HCT116 (cell line): ENCODE results near the gene PIP4K2B. TPM values are rescaled to one million over a fixed set of nuclear protein-coding genes. Genes with fewer than 3 reads are reported as not detected.

ENCODE experiments used
- ATAC-seq: fragments of 200-7000 bp; cut with Tn5 transposase; 2 replicates; pipeline ENCODE4 v1.9.1; 2020; ENCODE audit warnings: mild to moderate bottlenecking, moderate library complexity
- BruUV-seq: library from RNA; stranded (reverse); fragments of 400-500 nt; replicated peaks from 2 replicates; lab custom pipeline; 2021; lab: Mats Ljungman, UMichigan
- CTCF ChIA-PET: fragments of 300-600 bp; sonication (Branson Sonifier 250); formaldehyde crosslinking; loops from one replicate; lab custom pipeline; 2021; ENCODE audit warnings: antibody characterized with exemption; lab: Charles Lee
- POLR2A ChIA-PET: fragments of 300-600, 350-600 bp; sonication (Branson Sonifier 250); formaldehyde crosslinking; loops from one replicate; lab custom pipeline; 2021; ENCODE audit warnings: antibody characterized with exemption; lab: Charles Lee
- RAD21 ChIA-PET, 2 experiments: fragments of 300-600 bp; sonication (Branson Sonifier 250); formaldehyde crosslinking; loops; one replicate each; lab custom pipeline; 2023; ENCODE audit warnings: low total read pairs in 2 of 2; ENCODE audit not compliant: uncharacterized antibody in 2 of 2, unreplicated experiment in 2 of 2, low non-redundant PET in 1 of 2; lab: Charles Lee
- DNase-seq: peaks from one replicate; pipeline ENCODE4 v3.0.0-alpha.2; 2010; ENCODE audit warnings: low read depth, low spot score
- H2AFZ ChIP-seq: fragments of 200-600 bp; shearing (Covaris generic), sonication (generic); 2 replicates; pipeline ENCODE4 v1.6.1; 2017; ENCODE audit warnings: low read depth, mixed run types, mixed read lengths, antibody characterized with exemption, low read length; ENCODE audit not compliant: poor library complexity, severe bottlenecking
- H3K27ac ChIP-seq: 2 replicates; pipeline ENCODE4 v1.5.1; 2012; ENCODE audit warnings: low read depth, low read length
- H3K27me3 ChIP-seq: fragments of 200-600 bp; sonication (generic); 2 replicates; pipeline ENCODE4 v1.6.1; 2016; ENCODE audit warnings: mixed run types, low read length, mixed read lengths; ENCODE audit not compliant: insufficient read depth
- H3K36me3 ChIP-seq, 2 experiments: fragments of 200-500 bp in 1 of 2; fragments of 200-600 bp in 1 of 2; sonication (Bioruptor generic) in 1 of 2; sonication (generic) in 1 of 2; 2 replicates each; pipeline versions ENCODE4 v1.5.1 to v1.6.1; 2014 to 2016; ENCODE audit warnings: low read length in 2 of 2, inconsistent platforms in 1 of 2, mixed read lengths in 1 of 2, mixed run types in 1 of 2; ENCODE audit not compliant: insufficient read depth in 2 of 2, control insufficient read depth in 1 of 2
- H3K4me1 ChIP-seq, 2 experiments: fragments of 200-600 bp in 1 of 2; sonication (generic) in 1 of 2; 2 replicates each; pipeline versions ENCODE4 v1.5.1 to v1.6.1; 2012 to 2017; ENCODE audit warnings: low read length in 2 of 2, inconsistent platforms in 1 of 2, mild to moderate bottlenecking in 1 of 2, mixed read lengths in 1 of 2, mixed run types in 1 of 2, moderate library complexity in 1 of 2; ENCODE audit not compliant: insufficient read depth in 2 of 2, control insufficient read depth in 1 of 2
- H3K4me2 ChIP-seq: fragments of 200-600 bp; sonication (generic); 2 replicates; pipeline ENCODE4 v1.6.1; 2017; ENCODE audit warnings: mixed run types, low read length, mixed read lengths
- H3K4me3 ChIP-seq, 2 experiments: fragments of 200-600 bp in 1 of 2; sonication (generic) in 1 of 2; replicated peaks in 1 of 2; 2 replicates each; pipeline ENCODE4 v1.5.1; 2011 to 2016; ENCODE audit warnings: low read length in 2 of 2, control low read depth in 1 of 2, low read depth in 1 of 2, mild to moderate bottlenecking in 1 of 2, mixed read lengths in 1 of 2, mixed run types in 1 of 2
- H3K79me2 ChIP-seq: fragments of 200-600 bp; sonication (generic); 2 replicates; pipeline ENCODE4 v1.6.1; 2017; ENCODE audit warnings: mild to moderate bottlenecking, mixed run types, low read length, moderate library complexity, mixed read lengths; ENCODE audit not compliant: insufficient read depth
- H3K9ac ChIP-seq: fragments of 200-600 bp; sonication (generic); 2 replicates; pipeline ENCODE4 v1.6.1; 2016; ENCODE audit warnings: low read length, mixed read lengths
- H3K9me2 ChIP-seq: fragments of 200-600 bp; sonication (generic), shearing (Covaris generic); 2 replicates; pipeline ENCODE4 v1.6.1; 2017; ENCODE audit warnings: mixed run types, mild to moderate bottlenecking, moderate library complexity; ENCODE audit not compliant: insufficient read depth
- H3K9me3 ChIP-seq, 2 experiments: fragments of 200-500 bp in 1 of 2; fragments of 200-600 bp in 1 of 2; sonication (Bioruptor generic) in 1 of 2; sonication (generic) in 1 of 2; 2 replicates each; pipeline ENCODE4 v1.6.1; 2014 to 2017; ENCODE audit warnings: low read length in 2 of 2, mixed read lengths in 2 of 2, inconsistent platforms in 1 of 2, low read depth in 1 of 2, mild to moderate bottlenecking in 1 of 2, mixed run types in 1 of 2, moderate library complexity in 1 of 2; ENCODE audit not compliant: control insufficient read depth in 1 of 2, insufficient read depth in 1 of 2
- H4K20me1 ChIP-seq: fragments of 200-600 bp; sonication (generic), shearing (Covaris generic); 2 replicates; pipeline ENCODE4 v1.6.1; 2017; ENCODE audit warnings: mixed run types, mild to moderate bottlenecking, moderate library complexity; ENCODE audit not compliant: insufficient read depth
- CBX3 ChIP-seq: IDR thresholded peaks from 2 replicates; pipeline ENCODE4 v1.6.1; 2012; ENCODE audit warnings: low read depth
- CEBPB ChIP-seq: IDR thresholded peaks from 2 replicates; pipeline ENCODE4 v1.6.1; 2012; ENCODE audit warnings: low read depth
- ELF1 ChIP-seq: IDR thresholded peaks from 2 replicates; pipeline ENCODE4 v1.6.1; 2012; ENCODE audit warnings: low read depth, borderline replicate concordance
- EZH2 ChIP-seq: fragments of 200-600 bp; sonication (generic); IDR thresholded peaks from 2 replicates; pipeline ENCODE4 v1.6.1; 2017; ENCODE audit warnings: antibody characterized with exemption, mixed run types
- EZH2phosphoT487 ChIP-seq: fragments of 200-600 bp; IDR thresholded peaks from 2 replicates; pipeline ENCODE4 v1.6.1; 2018; ENCODE audit warnings: antibody characterized with exemption, borderline replicate concordance
- POLR2A ChIP-seq: IDR thresholded peaks from 2 replicates; pipeline ENCODE4 v1.7.0; 2011; ENCODE audit warnings: borderline replicate concordance; ENCODE audit not compliant: insufficient read depth, insufficient read length; ENCODE audit errors: extremely low read depth
- RAD21 ChIP-seq: IDR thresholded peaks from 2 replicates; pipeline ENCODE4 v1.6.1; 2012; ENCODE audit warnings: low read depth, mild to moderate bottlenecking
- SIN3A ChIP-seq: IDR thresholded peaks from 2 replicates; pipeline ENCODE4 v1.6.1; 2012; ENCODE audit warnings: low read depth
- SP1 ChIP-seq: IDR thresholded peaks from 2 replicates; pipeline ENCODE4 v1.6.1; 2012; ENCODE audit warnings: low read depth
- SRF ChIP-seq: IDR thresholded peaks from 2 replicates; pipeline ENCODE4 v1.6.1; 2012; ENCODE audit warnings: low read depth
- ZNF274 ChIP-seq: fragments of 200-500 bp; sonication (Bioruptor generic); IDR thresholded peaks from 2 replicates; pipeline ENCODE4 v1.6.1; 2014; ENCODE audit warnings: mild to moderate bottlenecking, low read depth, low read length, inconsistent platforms
- intact Hi-C: fragments of 100-400 bp; cut with micrococcal nuclease; formaldehyde crosslinking; loops from 2 replicates; pipeline ENCODE4 v1.10.0; 2022
- total RNA-seq: library from RNA; stranded (reverse); gene quantifications from one replicate; pipeline ENCODE4 v1.2.1, GENCODE V29; 2021; ENCODE audit not compliant: unreplicated experiment
- TF ChIP-seq, protein P1 (sequence below): IDR thresholded peaks from 2 replicates; pipeline ENCODE4 v1.6.1; 2012
- TF ChIP-seq, protein P2 (sequence below), 3 experiments: fragments of 200-600 bp in 1 of 3; sonication (generic) in 1 of 3; IDR thresholded peaks in 2 of 3; conservative IDR thresholded peaks in 1 of 3; 2 replicates each; pipeline ENCODE4 v1.5.1; 2012 to 2017; ENCODE audit warnings: low read depth in 2 of 3, low read length in 2 of 3, antibody characterized with exemption in 1 of 3, borderline replicate concordance in 1 of 3, control low read depth in 1 of 3, mild to moderate bottlenecking in 1 of 3, mixed read lengths in 1 of 3, mixed run types in 1 of 3, moderate library complexity in 1 of 3; ENCODE audit not compliant: insufficient read depth in 1 of 3
- TF ChIP-seq, protein P3 (sequence below): IDR thresholded peaks from 2 replicates; pipeline ENCODE4 v1.6.1; 2012
- TF ChIP-seq, protein P4 (sequence below): IDR thresholded peaks from 2 replicates; pipeline ENCODE4 v1.6.1; 2011; ENCODE audit warnings: mild to moderate bottlenecking, low read length, moderate library complexity; ENCODE audit not compliant: insufficient replicate concordance; ENCODE audit errors: extremely low read depth
- TF ChIP-seq, protein P5 (sequence below): IDR thresholded peaks from 2 replicates; pipeline ENCODE4 v1.6.1; 2012; ENCODE audit warnings: low read depth

Gene PIP4K2B
- total RNA-seq, 1 experiment from 2014 or later = 40.3 TPM

DNA sequence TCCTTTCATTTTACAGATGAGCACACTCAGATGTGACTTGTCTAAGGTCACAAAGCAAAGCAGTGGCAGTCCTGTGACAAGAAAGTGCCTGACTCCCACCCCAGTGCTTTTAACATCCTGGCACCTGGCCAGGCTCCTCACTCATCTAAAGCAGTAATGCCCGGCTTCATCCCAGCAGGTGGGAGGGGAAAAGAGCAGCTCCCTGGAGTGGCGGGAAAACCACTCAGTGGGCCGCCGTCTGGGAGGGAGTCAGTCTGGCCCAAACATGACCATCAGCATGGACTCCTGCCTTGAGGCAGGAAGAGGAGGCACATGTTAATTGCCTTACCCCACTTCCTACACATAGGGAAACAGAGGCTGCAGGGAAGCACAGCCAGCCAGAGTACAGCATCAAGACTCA lies 53.8 kb downstream of the PIP4K2B start:
- no peak overlapping the region for H3K4me3 ChIP-seq
- H3K9me3 ChIP-seq = no peaks in the 10 kb centered on the region
- 0 out of 4 replicates have a peak, but pooled peaks cover 0 to 3% of the 10 kb centered on the region in 2 experiments for H3K36me3 ChIP-seq
- ATAC-seq = no peak
- peaks cover 86% of the 10 kb centered on the region for H3K79me2 ChIP-seq
- DNase-seq = no peak
- ChIA-PET POLR2A (no interaction called here), CTCF (interaction anchor here (0.6 to 2.1 kb wide), 2 partner anchors 10 to 15 kb away, joined by 3 to 10 read pairs; no protein-coding TSS in a partner anchor), RAD21 (no interaction called here)
- no peaks in the 10 kb centered on the region for H3K9me2 ChIP-seq
- no peaks in the 10 kb centered on the region for H4K20me1 ChIP-seq
- no peak for TF ChIP-seq EZH2
- TF ChIP-seq SRF = no peak
- no peak for TF ChIP-seq SIN3A
- TF ChIP-seq, protein P1, sequence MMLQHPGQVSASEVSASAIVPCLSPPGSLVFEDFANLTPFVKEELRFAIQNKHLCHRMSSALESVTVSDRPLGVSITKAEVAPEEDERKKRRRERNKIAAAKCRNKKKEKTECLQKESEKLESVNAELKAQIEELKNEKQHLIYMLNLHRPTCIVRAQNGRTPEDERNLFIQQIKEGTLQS = no peak
- TF ChIP-seq EZH2phosphoT487 = no peak
- no peak for TF ChIP-seq CBX3
- TF ChIP-seq, protein P2, sequence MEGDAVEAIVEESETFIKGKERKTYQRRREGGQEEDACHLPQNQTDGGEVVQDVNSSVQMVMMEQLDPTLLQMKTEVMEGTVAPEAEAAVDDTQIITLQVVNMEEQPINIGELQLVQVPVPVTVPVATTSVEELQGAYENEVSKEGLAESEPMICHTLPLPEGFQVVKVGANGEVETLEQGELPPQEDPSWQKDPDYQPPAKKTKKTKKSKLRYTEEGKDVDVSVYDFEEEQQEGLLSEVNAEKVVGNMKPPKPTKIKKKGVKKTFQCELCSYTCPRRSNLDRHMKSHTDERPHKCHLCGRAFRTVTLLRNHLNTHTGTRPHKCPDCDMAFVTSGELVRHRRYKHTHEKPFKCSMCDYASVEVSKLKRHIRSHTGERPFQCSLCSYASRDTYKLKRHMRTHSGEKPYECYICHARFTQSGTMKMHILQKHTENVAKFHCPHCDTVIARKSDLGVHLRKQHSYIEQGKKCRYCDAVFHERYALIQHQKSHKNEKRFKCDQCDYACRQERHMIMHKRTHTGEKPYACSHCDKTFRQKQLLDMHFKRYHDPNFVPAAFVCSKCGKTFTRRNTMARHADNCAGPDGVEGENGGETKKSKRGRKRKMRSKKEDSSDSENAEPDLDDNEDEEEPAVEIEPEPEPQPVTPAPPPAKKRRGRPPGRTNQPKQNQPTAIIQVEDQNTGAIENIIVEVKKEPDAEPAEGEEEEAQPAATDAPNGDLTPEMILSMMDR (IDR thresholded peaks at IDR 0.05 in 2 of 3, conservative IDR thresholded peaks at IDR 0.05 in 1 of 3; ENCODE audit: borderline replicate concordance in 1 of 3, insufficient read depth in 1 of 3, low read depth in 2 of 3, low read length in 2 of 3) = no peak
- TF ChIP-seq SP1 = no peak
- TF ChIP-seq, protein P3, sequence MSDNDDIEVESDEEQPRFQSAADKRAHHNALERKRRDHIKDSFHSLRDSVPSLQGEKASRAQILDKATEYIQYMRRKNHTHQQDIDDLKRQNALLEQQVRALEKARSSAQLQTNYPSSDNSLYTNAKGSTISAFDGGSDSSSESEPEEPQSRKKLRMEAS = no peak
- TF ChIP-seq, protein P4, sequence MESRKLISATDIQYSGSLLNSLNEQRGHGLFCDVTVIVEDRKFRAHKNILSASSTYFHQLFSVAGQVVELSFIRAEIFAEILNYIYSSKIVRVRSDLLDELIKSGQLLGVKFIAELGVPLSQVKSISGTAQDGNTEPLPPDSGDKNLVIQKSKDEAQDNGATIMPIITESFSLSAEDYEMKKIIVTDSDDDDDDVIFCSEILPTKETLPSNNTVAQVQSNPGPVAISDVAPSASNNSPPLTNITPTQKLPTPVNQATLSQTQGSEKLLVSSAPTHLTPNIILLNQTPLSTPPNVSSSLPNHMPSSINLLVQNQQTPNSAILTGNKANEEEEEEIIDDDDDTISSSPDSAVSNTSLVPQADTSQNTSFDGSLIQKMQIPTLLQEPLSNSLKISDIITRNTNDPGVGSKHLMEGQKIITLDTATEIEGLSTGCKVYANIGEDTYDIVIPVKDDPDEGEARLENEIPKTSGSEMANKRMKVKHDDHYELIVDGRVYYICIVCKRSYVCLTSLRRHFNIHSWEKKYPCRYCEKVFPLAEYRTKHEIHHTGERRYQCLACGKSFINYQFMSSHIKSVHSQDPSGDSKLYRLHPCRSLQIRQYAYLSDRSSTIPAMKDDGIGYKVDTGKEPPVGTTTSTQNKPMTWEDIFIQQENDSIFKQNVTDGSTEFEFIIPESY = no peak
- TF ChIP-seq ELF1 = no peak
- TF ChIP-seq, protein P5, sequence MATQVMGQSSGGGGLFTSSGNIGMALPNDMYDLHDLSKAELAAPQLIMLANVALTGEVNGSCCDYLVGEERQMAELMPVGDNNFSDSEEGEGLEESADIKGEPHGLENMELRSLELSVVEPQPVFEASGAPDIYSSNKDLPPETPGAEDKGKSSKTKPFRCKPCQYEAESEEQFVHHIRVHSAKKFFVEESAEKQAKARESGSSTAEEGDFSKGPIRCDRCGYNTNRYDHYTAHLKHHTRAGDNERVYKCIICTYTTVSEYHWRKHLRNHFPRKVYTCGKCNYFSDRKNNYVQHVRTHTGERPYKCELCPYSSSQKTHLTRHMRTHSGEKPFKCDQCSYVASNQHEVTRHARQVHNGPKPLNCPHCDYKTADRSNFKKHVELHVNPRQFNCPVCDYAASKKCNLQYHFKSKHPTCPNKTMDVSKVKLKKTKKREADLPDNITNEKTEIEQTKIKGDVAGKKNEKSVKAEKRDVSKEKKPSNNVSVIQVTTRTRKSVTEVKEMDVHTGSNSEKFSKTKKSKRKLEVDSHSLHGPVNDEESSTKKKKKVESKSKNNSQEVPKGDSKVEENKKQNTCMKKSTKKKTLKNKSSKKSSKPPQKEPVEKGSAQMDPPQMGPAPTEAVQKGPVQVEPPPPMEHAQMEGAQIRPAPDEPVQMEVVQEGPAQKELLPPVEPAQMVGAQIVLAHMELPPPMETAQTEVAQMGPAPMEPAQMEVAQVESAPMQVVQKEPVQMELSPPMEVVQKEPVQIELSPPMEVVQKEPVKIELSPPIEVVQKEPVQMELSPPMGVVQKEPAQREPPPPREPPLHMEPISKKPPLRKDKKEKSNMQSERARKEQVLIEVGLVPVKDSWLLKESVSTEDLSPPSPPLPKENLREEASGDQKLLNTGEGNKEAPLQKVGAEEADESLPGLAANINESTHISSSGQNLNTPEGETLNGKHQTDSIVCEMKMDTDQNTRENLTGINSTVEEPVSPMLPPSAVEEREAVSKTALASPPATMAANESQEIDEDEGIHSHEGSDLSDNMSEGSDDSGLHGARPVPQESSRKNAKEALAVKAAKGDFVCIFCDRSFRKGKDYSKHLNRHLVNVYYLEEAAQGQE = no peak
- no peak for TF ChIP-seq CEBPB
- TF ChIP-seq POLR2A = no peak
- no peak for TF ChIP-seq ZNF274
- TF ChIP-seq RAD21 = no peak
- no TSS peak for BruUV-seq
- H3K27ac ChIP-seq = peak overlapping the region; percentile 10; the same call in 1 of the 2 replicates
- intact Hi-C loops = no loop called here
- no peak overlapping the region for H3K4me2 ChIP-seq
- no peak overlapping the region for H3K9ac ChIP-seq
- H3K4me1 ChIP-seq = peaks cover 26 to 56% of the 10 kb centered on the region in 2 experiments
- H2AFZ ChIP-seq = no peak overlapping the region
- H3K27me3 ChIP-seq = no peaks in the 10 kb centered on the region
